Stimulated activated CD4-positive, alpha-beta T cell treated with anti-CD3 and anti-CD28 coated beads, TNF-alpha, amount 100 ng/mL, for 48 hours (primary cell): ENCODE results near the gene TMEM203.

Source experiments
- DNase-seq, 3 donors: peaks; one replicate each; pipeline ENCODE4 v3.0.0-alpha.2; 2020; ENCODE audit warnings: low read depth in 3 of 3

TMEM203 gene

GRCh38 chr9:137230705-137231371 lies 25.4 kb upstream of the TMEM203 start, which contains the start of gene SLC34A3:
SLC34A3 (plus strand) TSS chr9:137230901; CDS start chr9:137231703, 802 bp downstream.
- DNase-seq, result no peak

- DNase-seq, result no peak
Measured at GRCh38 chr9:137229903-137230704, 24.7 kb upstream of the TMEM203 start.

GRCh38 chr9:137228968-137229896 lies 23.8 kb upstream of the TMEM203 start:
- DNase-seq, result no peak

GRCh38 chr9:137228506-137228967 lies 23.1 kb upstream of the TMEM203 start:
- no peak for DNase-seq

GRCh38 chr9:137227853-137228505 lies 22.5 kb upstream of the TMEM203 start:
- no peak for DNase-seq

- peak; percentile 60 to 77 (median 70) for DNase-seq
Measured at GRCh38 chr9:137227054-137227852, 21.8 kb upstream of the TMEM203 start, which contains the start of gene RNF224. RNF224 (plus strand) TSS chr9:137227502; CDS start chr9:137228336, 834 bp downstream.

GRCh38 chr9:137226338-137227053 lies 21.0 kb upstream of the TMEM203 start:
- DNase-seq, result no peak

GRCh38 chr9:137225699-137226331 lies 20.4 kb upstream of the TMEM203 start:
- DNase-seq, result no peak

- no peak for DNase-seq
Measured at GRCh38 chr9:137224830-137225694, 19.6 kb upstream of the TMEM203 start, which contains the start of gene CYSRT1. CYSRT1 (plus strand) TSS chr9:137225174; CDS start chr9:137225622, 448 bp downstream.

GRCh38 chr9:137223078-137223970 lies 17.9 kb upstream of the TMEM203 start:
- peak; percentile 99 for DNase-seq

- no peak for DNase-seq
Measured at GRCh38 chr9:137222190-137223077, 17.0 kb upstream of the TMEM203 start, which contains the start of gene RNF208. RNF208 (minus strand) TSS chr9:137222240; CDS start chr9:137221212, 1,028 bp downstream.

- DNase-seq, result no peak
Measured at GRCh38 chr9:137221506-137222111, 16.2 kb upstream of the TMEM203 start.

GRCh38 chr9:137221095-137221505 lies 15.7 kb upstream of the TMEM203 start:
- DNase-seq, result no peak

GRCh38 chr9:137220317-137221094 lies 15.1 kb upstream of the TMEM203 start:
- no peak for DNase-seq
